Endodermal cell (in vitro differentiated cells): ENCODE data around the gene NUP98. TPM values are rescaled to one million over a fixed set of nuclear protein-coding genes. Genes with fewer than 3 reads are reported as not detected.
"Not testable (repeated sequence)": the region's sequence is repeated elsewhere in the genome, so short reads cannot be mapped to it uniquely, and the experiment has no call there.

Experiments
- DNase-seq: peaks from one replicate; pipeline ENCODE4 v3.0.0-alpha.2; 2017
- H3K27ac ChIP-seq: 2 replicates; pipeline ENCODE4 v1.5.1; 2013; ENCODE audit warnings: mild to moderate bottlenecking, low read depth, low read length, moderate library complexity
- H3K27me3 ChIP-seq: 2 replicates; pipeline ENCODE4 v1.6.1; 2013; ENCODE audit warnings: mild to moderate bottlenecking, low read length, moderate library complexity; ENCODE audit not compliant: insufficient read depth, control insufficient read depth, poor library complexity, severe bottlenecking
- H3K36me3 ChIP-seq: 2 replicates; pipeline ENCODE4 v1.7.0; 2013; ENCODE audit warnings: mild to moderate bottlenecking, low read length, moderate library complexity; ENCODE audit not compliant: control insufficient read depth, insufficient read depth
- H3K4me1 ChIP-seq: one replicate; pipeline ENCODE4 v1.7.0; 2013; ENCODE audit warnings: low read length; ENCODE audit not compliant: control insufficient read depth, insufficient read depth
- H3K4me3 ChIP-seq: 2 replicates; pipeline ENCODE4 v1.5.1; 2013; ENCODE audit warnings: mild to moderate bottlenecking, low read length, moderate library complexity
- H3K9ac ChIP-seq: 2 replicates; pipeline ENCODE4 v1.6.1; 2013; ENCODE audit warnings: mild to moderate bottlenecking, low read length, moderate library complexity; ENCODE audit not compliant: poor library complexity, severe bottlenecking; ENCODE audit errors: extremely low read depth
- H3K9me3 ChIP-seq: 2 replicates; pipeline ENCODE4 v1.6.1; 2013; ENCODE audit warnings: mild to moderate bottlenecking, low read length, moderate library complexity; ENCODE audit not compliant: control insufficient read depth
- H3K27ac Mint-ChIP-seq: 2 replicates; pipeline ENCODE4 v1.8.0; 2020; ENCODE audit warnings: mixed read lengths
- H3K27me3 Mint-ChIP-seq: 2 replicates; pipeline ENCODE4 v1.8.0; 2021; ENCODE audit warnings: mild to moderate bottlenecking, mixed read lengths; ENCODE audit not compliant: insufficient read depth
- H3K36me3 Mint-ChIP-seq: 2 replicates; pipeline ENCODE4 v1.8.0; 2020; ENCODE audit warnings: low read depth, mixed read lengths
- H3K4me1 Mint-ChIP-seq: 2 replicates; pipeline ENCODE4 v1.8.0; 2020; ENCODE audit warnings: mixed read lengths
- H3K4me3 Mint-ChIP-seq: 2 replicates; pipeline ENCODE4 v1.8.0; 2020; ENCODE audit warnings: mild to moderate bottlenecking, moderate library complexity, mixed read lengths
- H3K9me3 Mint-ChIP-seq: 2 replicates; pipeline ENCODE4 v1.8.0; 2020; ENCODE audit warnings: mild to moderate bottlenecking, mixed read lengths
- CTCF ChIP-seq: fragments of 200-600 bp; sonication (generic); conservative IDR thresholded peaks from 2 replicates; pipeline ENCODE4 v1.5.0; 2021; ENCODE audit warnings: antibody characterized with exemption, mild to moderate bottlenecking
- WGBS, 2 experiments: methylation state at CpG; one replicate each; pipeline versions ENCODE4 v1.1.5 to v1.1.7; 2013; ENCODE audit warnings: missing lambda C conversion rate in 2 of 2, mixed read lengths in 1 of 2; ENCODE audit not compliant: insufficient coverage in 1 of 2, insufficient read length in 1 of 2; 5-methylcytosine and 5-hydroxymethylcytosine counted together
- total RNA-seq, 2 donors: library from RNA; stranded (reverse); fragmentation: NEBNext Ultra II Directional in 1 of 2; extraction: Animal tissue kit (Norgen Biotek cat#: 25700) in 1 of 2; gene quantifications; 2 replicates in 1 of 2; 3 replicates in 1 of 2; pipeline ENCODE4 v1.2.1, GENCODE V29; 2021

NUP98 gene
- total RNA-seq, 2 donors from 2014 or later: 81.6 to 92.6 TPM

- no peak for DNase-seq
- WGBS, 2 experiments: 91 to 96% methylated on average over 3 of the region's 3 CpGs
- H3K4me1 ChIP-seq: no peaks in the 10 kb centered on the region
- H3K36me3 ChIP-seq: no peaks in the 10 kb centered on the region
- TF ChIP-seq CTCF: no peak
- Mint-ChIP-seq H3K27ac (no peak overlapping the region), H3K4me3 (no peak overlapping the region), H3K9me3 (peaks cover 7% of the 10 kb centered on the region), H3K27me3 (peaks cover 4% of the 10 kb centered on the region), H3K36me3 (no peaks in the 10 kb centered on the region), H3K4me1 (peaks cover 4% of the 10 kb centered on the region)
- no peaks in the 10 kb centered on the region for H3K9me3 ChIP-seq
- H3K27ac ChIP-seq: no peak overlapping the region
- H3K4me3 ChIP-seq: no peak overlapping the region
- H3K9ac ChIP-seq: no peak overlapping the region
- no peaks in the 10 kb centered on the region for H3K27me3 ChIP-seq
Measured at GRCh38 chr11:3655547-3655946, 141.8 kb downstream of the NUP98 start.

- H3K4me1 Mint-ChIP-seq: peaks cover 19% of the 10 kb centered on the region
- 83% methylated on average over 2 of the region's 3 CpGs; no CpG with 5 or more reads in 1 of the 2 experiments for WGBS, 2 experiments
Measured at GRCh38 chr11:3652514-3652913, 144.8 kb downstream of the NUP98 start.

GRCh38 chr11:3649374-3649773 is 148.0 kb downstream of the NUP98 start:
- H3K9ac ChIP-seq, H3K27ac Mint-ChIP-seq, H3K27ac ChIP-seq, H3K36me3 ChIP-seq, H3K27me3 ChIP-seq, DNase-seq, H3K4me1 ChIP-seq, H3K4me3 ChIP-seq, H3K27me3 Mint-ChIP-seq: not testable (repeated sequence)
- peaks cover 47% of the 10 kb centered on the region for H3K9me3 Mint-ChIP-seq
- peaks cover 19% of the 10 kb centered on the region for H3K4me1 Mint-ChIP-seq
- peaks cover 14% of the 10 kb centered on the region for H3K36me3 Mint-ChIP-seq
- 54 to 81% methylated on average over 2 to 9 of the region's 9 CpGs for WGBS, 2 experiments
- H3K4me3 Mint-ChIP-seq: peak overlapping the region; percentile 42
- peaks cover 32% of the 10 kb centered on the region for H3K9me3 ChIP-seq

More at GRCh38 chr11:3652514-3652913, 144.8 kb downstream of the NUP98 start:
- not testable (repeated sequence) for H3K4me3 Mint-ChIP-seq, H3K27ac ChIP-seq, H3K36me3 ChIP-seq, H3K4me3 ChIP-seq, DNase-seq, H3K27me3 ChIP-seq, H3K27me3 Mint-ChIP-seq, H3K9ac ChIP-seq, H3K36me3 Mint-ChIP-seq, H3K4me1 ChIP-seq, H3K27ac Mint-ChIP-seq
- H3K9me3 Mint-ChIP-seq: peaks cover 21% of the 10 kb centered on the region
- H3K9me3 ChIP-seq: peaks cover 10% of the 10 kb centered on the region

DNA sequence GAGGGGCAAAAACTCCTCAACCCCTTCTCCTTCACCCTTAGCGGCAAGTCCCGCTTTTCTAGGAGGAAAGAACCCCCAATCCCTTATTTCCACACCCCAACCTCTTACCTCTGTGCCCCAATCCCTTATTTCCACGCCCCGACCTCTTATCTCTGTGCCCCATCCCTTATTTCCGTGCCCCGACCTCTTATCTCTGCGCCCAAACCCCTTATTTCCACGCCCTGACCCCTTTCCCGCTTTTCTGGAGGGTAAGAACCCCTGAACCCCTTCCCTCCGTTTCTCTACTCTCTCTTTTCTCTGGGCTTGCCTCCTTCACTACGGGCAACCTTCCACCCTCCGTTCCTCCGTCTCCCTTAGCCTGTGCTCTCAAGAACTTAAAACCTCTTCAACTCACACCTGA is 148.5 kb downstream of the NUP98 start:
- Mint-ChIP-seq H3K36me3 (peaks cover 17% of the 10 kb centered on the region), H3K4me3 (peak overlapping the region; percentile 42), H3K9me3 (peaks cover 50% of the 10 kb centered on the region), H3K4me1 (peaks cover 19% of the 10 kb centered on the region)
- H3K36me3 ChIP-seq, H3K27ac ChIP-seq, H3K9ac ChIP-seq, DNase-seq, H3K4me3 ChIP-seq, H3K4me1 ChIP-seq, H3K27ac Mint-ChIP-seq, H3K27me3 ChIP-seq, H3K27me3 Mint-ChIP-seq: not testable (repeated sequence)
- peaks cover 37% of the 10 kb centered on the region for H3K9me3 ChIP-seq
- 80 to 93% methylated on average over 1 to 11 of the region's 13 CpGs for WGBS, 2 experiments
